GM08714 (cell line): Measurements from ENCODE around the gene VWA1.
"Not testable (repeated sequence)": the region's sequence is repeated elsewhere in the genome, so short reads cannot be mapped to it uniquely, and the experiment has no call there.

Experiments
- H3K4me3 ChIP-seq: fragments of 200-500 bp; sonication (Bioruptor generic); 2 replicates; pipeline ENCODE4 v1.5.1; 2014; ENCODE audit warnings: mild to moderate bottlenecking, low read length, inconsistent platforms
- ZNF274 ChIP-seq: IDR thresholded peaks from 2 replicates; pipeline ENCODE4 v1.6.1; 2012; ENCODE audit warnings: mild to moderate bottlenecking, low read depth, low read length

Gene VWA1

DNA sequence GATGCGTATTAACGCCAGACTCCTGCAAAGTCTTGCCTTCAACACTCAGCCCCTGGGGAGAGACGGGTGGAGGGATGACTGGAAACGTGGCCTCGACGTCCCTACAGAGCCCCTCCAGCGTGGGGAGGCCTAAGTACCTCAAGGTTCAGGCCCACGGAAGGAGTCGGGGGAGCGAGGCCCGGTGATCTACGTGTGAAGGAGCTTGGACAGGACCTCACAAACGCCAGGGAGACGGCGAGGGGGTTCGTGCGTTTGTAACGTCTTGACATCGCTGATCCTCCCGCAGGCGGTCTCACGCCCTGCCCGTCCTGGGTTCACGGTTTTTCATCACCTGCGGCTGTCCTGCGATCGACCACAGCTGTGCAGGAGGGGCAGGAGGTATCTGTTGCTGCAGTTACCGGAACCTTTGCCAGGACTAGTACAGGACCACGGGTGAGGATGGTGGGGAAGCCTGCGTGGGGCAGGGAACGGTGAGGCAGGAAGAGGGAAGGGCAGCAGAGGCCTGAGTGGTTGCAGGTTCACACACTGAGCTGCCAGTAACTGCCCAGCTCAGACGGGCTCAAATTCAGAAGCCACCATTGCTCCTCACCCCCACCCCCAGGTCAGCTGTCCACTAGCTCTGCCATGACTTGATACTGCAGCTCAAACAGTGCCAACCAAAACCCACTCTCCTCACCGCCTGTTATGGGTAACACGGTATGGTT, 35.5 kb upstream of the VWA1 start:
- H3K4me3 ChIP-seq, result peak overlapping the region; percentile 93
- no peak for TF ChIP-seq ZNF274

DNA sequence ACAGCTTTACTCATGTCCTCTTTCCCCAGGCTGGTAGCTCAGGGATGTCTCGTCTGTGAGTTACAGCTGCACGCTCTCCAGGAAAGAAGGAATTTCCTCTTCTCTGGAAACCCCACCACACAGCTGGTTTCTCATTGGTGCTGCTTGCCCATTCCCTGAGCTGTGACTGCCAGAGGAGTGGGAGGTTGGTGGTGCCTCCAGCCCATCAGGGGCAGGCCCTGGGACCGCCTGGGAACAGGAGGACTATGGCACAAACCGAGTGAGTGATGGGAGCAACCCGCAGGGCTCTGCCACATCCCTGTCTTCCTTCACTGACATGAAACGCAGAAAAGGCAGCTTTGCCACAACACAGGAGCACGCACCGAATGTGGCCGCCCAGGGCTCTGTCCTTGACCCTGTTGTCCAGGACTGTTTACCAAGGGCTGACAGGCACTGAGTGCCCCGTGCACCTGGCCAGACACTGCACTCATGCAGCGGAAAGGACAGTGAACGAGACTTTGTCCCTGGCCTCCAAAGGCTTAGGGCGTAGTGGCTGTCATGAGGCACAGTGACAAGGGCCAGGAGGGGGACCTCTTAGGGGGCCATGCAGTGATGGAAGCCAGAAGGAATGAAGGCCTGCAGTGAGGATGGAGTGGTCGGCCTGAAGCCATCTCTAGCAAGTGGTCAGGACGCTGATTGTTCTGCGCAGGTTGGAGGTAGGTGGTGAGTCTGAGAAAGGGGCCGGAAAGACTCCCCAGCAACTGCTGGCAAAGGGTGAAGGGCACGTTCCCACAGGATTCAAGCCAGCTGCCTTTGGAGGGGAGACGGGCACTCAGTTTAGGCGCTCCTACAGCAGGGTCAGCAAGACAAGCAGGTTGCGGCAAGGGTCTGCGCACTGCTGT, 34.7 kb upstream of the VWA1 start:
- no peak for TF ChIP-seq ZNF274
- peak overlapping the region; percentile 93; the same call in 1 of the 2 replicates for H3K4me3 ChIP-seq

DNA sequence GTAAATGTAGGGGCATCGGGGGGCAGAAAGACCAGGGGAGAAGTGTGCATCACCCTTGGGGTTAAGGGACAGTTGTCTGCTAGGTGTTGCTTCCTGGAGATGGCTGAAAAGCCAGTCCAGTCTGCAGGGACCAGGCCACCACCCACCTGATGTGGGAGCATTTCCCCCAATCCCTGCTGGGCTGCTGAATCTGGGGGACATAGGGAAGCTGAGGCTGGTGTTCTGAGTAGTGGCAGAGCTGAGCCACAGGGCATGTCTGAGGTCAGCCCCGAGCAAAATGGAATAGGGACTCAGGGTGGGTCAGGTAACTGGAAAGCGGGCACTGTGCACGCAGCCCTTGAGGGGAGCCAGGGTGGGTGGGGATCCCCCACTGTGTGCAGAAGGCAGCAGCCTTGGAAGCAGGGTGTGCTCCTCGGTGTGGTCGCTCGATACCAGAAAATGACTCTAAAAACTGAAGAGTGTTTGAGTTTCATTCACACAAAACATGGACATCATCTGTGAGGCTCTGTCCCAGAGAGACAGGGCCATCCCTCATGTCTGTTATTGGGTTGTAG, 34.0 kb upstream of the VWA1 start:
- H3K4me3 ChIP-seq, result no peak overlapping the region
- TF ChIP-seq ZNF274, result no peak

DNA sequence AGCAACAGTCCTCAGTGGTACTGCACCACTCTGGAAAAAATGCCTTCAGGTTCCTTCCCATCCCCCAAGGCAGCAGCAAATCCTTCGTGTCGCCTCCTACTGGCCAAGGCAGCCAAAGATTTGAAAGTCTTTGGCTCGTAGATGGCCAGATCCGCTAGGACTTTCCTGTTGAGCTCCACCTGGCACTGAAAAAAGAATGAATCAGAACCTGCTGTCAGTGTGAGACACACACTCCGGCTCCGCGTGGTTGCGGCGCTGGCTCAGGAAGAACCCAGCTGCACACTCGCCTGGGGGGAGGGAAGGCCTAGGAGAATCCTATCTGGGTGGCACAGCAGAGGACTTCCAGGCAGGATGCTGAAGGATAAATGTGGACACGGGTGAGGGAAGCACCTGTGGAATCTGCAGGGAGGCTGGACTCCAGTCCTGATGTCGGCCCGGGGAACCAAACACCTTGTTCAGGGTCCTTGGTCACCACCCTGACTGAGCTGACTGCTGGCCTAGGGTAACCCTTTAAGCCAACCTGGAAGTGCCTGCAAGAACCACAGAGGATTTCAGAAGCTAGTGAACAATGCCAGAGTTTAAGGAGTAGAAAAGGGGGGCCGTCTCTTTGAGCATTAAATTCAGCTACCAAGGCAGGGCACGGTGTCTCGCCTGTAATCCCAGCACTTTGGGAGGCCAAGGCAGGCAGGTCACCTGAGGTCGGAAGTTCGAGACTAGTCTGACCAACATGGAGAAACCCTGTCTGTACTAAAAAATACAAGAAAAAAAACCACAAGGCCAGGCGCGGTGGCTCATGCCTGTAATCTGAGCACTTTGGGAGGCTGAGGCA, 33.2 kb upstream of the VWA1 start:
- TF ChIP-seq ZNF274, result no peak
- no peak overlapping the region for H3K4me3 ChIP-seq

DNA sequence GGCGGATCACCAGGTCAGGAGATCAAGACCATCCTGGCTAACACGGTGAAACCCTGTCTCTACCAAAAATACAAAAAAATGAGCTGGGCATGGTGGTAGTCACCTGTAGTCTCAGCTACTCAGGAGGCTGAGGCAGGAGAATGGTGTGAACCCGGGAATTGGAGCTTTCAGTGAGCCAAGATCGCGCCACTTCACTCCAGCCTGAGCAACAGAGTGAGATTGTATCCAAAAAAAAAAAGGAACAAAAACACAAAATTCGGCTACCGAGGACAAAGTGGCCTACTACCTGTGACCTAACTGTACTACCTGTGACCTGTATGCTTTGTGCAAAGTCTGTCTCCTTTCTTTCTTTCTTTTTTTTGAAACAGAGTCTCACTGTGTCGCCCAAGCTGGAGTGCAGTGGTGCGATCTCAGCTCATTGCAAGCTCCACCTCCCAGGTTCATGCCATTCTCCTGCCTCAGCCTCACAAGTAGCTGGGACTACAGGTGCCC, 32.5 kb upstream of the VWA1 start:
- H3K4me3 ChIP-seq, result not testable (repeated sequence)

DNA sequence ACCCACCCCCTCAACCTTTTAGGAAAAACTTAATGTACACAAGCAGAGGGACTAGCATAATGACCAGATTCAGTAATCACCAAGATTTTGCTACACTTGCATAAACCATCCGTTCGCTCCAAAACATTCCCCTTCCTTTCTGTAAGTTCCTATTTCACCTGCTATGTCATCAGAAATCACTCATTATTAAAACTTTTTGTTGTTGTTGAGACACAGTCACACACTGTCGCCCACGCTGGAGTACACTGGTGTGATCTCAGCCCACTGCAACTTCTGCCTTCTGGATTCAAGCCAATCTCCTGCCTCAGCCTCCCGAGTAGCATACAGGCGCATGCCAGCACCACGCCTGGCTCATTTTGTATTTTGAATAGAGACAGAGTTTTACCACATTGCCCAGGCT, 31.8 kb upstream of the VWA1 start:
- no peak for TF ChIP-seq ZNF274

DNA sequence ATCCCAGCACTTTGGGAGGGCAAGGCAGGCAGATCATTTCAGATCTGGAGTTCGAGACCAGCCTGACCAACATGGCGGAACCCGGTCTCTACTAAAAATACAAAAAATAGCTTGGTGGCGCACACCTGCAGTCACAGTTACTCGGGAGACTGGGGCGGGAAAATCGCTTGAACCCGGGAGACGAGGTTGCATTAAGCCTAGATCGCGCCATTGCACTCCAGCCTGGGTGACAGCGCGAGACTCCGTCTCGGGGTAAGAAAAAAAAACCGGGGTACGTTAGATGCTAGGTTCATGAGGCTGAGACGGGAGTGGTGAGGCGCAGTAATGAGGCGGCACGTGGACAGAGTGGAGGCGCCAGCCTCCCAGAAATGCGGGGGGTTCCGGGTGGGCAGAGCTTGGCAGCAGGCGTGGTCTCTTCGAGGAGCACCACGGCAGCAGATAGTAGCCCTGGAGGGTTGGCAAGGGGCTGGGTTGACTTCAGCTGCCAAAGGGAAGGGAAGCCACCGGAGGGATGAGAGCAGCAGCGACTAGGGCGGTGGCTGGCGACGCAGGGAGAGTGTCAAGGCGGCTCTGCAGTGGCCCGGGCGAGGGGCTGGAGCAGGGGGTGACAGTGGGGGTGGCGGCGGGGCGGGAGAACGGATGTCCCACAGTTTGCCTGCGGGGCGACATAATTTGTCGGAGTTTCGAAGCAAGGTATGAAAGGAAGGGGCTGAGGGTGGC, 29.2 kb upstream of the VWA1 start:
- peak overlapping the region; percentile 88 for H3K4me3 ChIP-seq
- TF ChIP-seq ZNF274, result no peak

More for the DNA sequence above, 31.8 kb upstream of the VWA1 start:
- H3K4me3 ChIP-seq, result no peak overlapping the region

DNA sequence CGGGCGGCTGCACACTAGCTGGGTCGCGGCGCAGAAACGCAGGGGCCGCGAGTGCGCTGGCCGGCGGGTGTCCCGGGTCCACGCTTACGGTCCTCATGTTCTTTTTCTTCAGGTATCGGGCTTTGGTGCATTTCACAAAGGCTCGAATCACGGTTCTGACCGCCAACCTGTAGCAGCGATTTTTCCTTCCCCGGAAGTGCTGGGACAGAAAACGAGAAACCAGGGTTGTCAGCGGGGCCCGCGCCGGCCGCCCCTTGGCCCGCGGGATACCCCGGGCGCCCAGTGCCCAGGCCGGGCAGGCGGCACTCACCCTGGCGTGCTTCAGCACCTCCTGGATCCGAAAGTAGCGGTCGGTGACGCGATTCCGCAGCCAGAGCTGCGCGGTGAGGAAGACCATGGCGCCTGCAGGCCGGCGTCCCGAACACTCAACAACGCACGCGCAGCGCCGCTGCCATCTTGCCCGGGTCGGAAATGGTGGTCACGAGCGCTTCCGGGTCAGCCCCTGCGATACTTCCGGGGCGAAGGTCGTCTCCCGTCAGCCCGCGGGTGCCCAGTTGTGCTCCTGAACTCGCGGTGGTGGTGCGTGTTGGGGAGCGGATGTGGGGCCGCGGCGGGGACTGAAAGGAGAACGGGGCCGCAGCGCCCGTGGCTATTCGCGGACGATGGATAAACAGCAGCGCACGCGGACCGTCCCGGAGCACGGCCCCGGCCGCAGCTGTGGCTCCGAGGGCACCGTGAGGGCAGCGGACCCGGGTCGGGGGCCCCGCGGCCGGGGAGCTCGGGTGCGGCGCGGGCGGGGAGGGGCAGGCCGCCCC, 28.5 kb upstream of the VWA1 start, which contains the start of gene MRPL20:
TSS of gene MRPL20 (minus strand) at position 473 of the 815 bp plus-strand sequence. CDS start at position 397, 76 bp downstream.
- no peak for TF ChIP-seq ZNF274
- peak within 1 kb of the TSS; percentile 88 for H3K4me3 ChIP-seq

DNA sequence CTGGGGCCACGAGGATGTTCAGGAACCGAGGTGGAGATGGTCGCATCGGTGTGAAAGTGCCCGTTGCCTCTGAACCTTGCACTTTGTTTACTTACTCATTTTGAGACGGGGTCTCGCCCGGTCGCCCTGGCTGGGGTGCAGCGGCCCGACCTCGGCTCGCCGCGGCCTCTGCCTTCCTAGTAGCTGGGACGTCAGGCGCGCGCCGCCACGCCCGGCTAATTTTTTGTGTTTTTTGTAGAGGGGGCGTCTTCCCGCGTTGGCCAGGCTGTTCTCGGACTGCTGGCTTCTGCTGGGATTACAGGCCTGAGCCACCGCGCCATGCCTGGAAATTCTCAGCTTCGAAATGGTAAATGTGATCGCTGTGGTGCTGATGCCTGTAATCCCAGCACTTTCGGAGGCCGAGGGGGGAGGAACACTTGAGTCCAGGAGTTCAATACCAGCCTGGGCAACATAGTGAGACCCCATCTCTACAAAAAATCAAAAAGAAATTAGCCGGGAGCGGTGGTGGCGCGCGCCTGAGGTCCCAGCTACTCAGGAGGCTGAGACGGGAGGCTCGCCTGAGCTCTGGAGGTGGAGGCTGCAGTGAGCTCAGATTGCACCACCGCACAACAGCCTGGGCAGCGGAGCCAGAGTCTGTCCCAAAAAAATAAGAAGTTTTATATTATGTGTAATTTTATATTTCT, 27.7 kb upstream of the VWA1 start:
- no peak for TF ChIP-seq ZNF274
- peak overlapping the region; percentile 88 for H3K4me3 ChIP-seq

DNA sequence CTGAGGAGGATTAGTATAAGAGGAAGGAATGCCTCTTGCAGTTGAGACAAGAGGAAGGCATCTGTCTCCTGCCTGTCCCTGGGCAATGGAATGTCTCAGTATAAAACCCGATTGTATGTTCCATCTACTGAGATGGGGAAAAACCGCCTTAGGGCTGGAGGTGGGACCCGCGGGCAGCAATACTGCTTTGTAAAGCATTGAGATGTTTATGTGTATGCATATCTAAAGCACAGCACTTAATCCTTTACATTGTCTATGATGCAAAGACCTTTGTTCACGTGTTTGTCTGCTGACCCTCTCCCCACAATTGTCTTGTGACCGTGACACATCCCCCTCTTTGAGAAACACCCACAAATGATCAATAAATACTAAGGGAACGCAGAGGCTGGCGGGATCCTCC, 25.3 kb upstream of the VWA1 start:
- not testable (repeated sequence) for H3K4me3 ChIP-seq

DNA sequence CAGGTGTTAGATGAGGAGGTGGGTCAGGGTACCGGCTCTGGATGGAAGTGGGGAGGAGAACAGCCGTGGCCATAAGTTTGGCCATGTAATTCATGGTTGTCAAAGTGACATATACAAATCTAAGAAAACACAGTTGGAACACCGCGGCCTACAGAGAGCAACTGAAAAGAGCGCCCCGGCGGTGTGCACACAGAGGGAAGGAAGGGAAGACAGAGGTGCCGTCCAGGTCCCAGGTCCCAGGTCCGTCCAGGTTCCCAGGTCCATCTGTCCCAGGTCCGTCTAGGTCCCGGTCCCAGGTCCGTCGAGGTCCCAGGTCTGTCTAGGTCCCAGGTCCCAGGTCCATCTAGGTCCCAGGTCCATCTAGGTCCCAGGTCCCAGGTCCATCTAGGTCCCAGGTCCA, 23.9 kb upstream of the VWA1 start:
- no peak for TF ChIP-seq ZNF274

DNA sequence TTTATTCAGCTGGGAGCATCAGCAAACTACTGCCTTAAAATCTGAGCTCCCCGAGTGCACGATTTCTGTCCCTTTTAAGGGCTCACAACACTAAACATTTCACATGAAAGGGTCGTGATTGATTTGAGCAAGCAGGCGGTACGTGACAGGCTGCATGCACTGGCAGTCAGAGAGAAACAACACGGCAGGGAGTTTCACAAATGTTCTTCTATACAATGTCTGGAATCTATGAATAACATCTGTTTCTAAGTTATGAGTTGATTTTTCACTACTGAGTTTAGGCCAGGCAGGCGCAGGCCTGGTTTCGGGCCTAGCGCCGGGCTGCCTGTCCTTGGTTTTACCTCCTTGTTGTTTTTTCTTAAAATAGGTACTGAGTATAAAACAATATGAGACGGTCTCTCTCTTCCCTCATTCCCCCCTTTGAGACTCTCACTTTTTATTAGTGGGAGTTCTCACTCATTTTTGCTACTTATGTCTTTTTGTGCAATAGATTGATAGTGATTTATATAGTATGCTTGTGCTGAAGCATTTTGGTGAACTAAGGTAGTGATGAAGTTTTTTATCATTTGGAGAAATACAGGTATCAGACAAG, 23.1 kb upstream of the VWA1 start:
- not testable (repeated sequence) for H3K4me3 ChIP-seq

More for the DNA sequence above, 23.9 kb upstream of the VWA1 start:
- H3K4me3 ChIP-seq, result no peak overlapping the region
